HEK293 (cell line): ENCODE measurements around the gene DPP6.

Experiments used
- CTCF ChIP-seq: fragments of 450-650 bp; formaldehyde crosslinking; IDR thresholded peaks from 2 replicates; pipeline ENCODE4 v1.5.1; 2016; ENCODE audit warnings: missing biosample characterization, missing genetic modification characterization
- HOXA7 ChIP-seq: sonication (generic); formaldehyde crosslinking; IDR thresholded peaks from 2 replicates; pipeline ENCODE4 v1.8.1; 2022; ENCODE audit warnings: missing genetic modification reagents, borderline replicate concordance
- REST ChIP-seq: fragments of 450-650 bp; formaldehyde crosslinking; IDR thresholded peaks from 2 replicates; pipeline ENCODE4 v1.5.1; 2016; ENCODE audit warnings: missing biosample characterization, missing genetic modification characterization
- ZNF146 ChIP-seq: fragments of 450-650 bp; formaldehyde crosslinking; IDR thresholded peaks from 2 replicates; pipeline ENCODE4 v1.5.1; 2016; ENCODE audit warnings: missing biosample characterization, missing genetic modification characterization
- ZNF184 ChIP-seq: fragments of 450-650 bp; IDR thresholded peaks from 2 replicates; pipeline ENCODE4 v1.5.1; 2018; ENCODE audit warnings: missing biosample characterization, mild to moderate bottlenecking, missing genetic modification characterization
- ZNF274 ChIP-seq, 2 experiments: fragments of 200-500 bp in 1 of 2; fragments of 450-650 bp in 1 of 2; sonication (Bioruptor generic) in 1 of 2; formaldehyde crosslinking in 1 of 2; IDR thresholded peaks; 2 replicates each; pipeline versions ENCODE4 v1.5.1 to v1.6.1; 2014 to 2016; ENCODE audit warnings: borderline replicate concordance in 1 of 2, inconsistent platforms in 1 of 2, low read length in 1 of 2, missing biosample characterization in 1 of 2, missing genetic modification characterization in 1 of 2
- ZNF626 ChIP-seq: fragments of 450-650 bp; sonication (Bioruptor Pico); formaldehyde crosslinking; IDR thresholded peaks from 2 replicates; pipeline ENCODE4 v1.5.1; 2018; ENCODE audit warnings: missing biosample characterization, missing genetic modification characterization, inconsistent platforms
- ZNF639 ChIP-seq: fragments of 450-650 bp; formaldehyde crosslinking; IDR thresholded peaks from 2 replicates; pipeline ENCODE4 v1.5.1; 2016; ENCODE audit warnings: missing biosample characterization, missing genetic modification characterization
- ZNF670 ChIP-seq: fragments of 450-650 bp; formaldehyde crosslinking; IDR thresholded peaks from 2 replicates; pipeline ENCODE4 v1.5.1; 2016; ENCODE audit warnings: missing biosample characterization, missing genetic modification characterization, low read depth
- ZNF701 ChIP-seq: fragments of 450-650 bp; formaldehyde crosslinking; IDR thresholded peaks from 2 replicates; pipeline ENCODE4 v1.5.1; 2016; ENCODE audit warnings: missing biosample characterization, missing genetic modification characterization
- TF ChIP-seq, protein P1 (sequence below): fragments of 450-650 bp; formaldehyde crosslinking; IDR thresholded peaks from 2 replicates; pipeline ENCODE4 v1.5.1; 2016; ENCODE audit warnings: missing biosample characterization, missing genetic modification characterization

GRCh38 chr7:154646126-154647013, 594.2 kb downstream of the DPP6 start:
- TF ChIP-seq REST (no peak), ZNF146 (no peak), ZNF274 (IDR thresholded peaks at IDR 0.05; ENCODE audit: low read length) (no peak), ZNF274 (tag by site-specific recombination; IDR thresholded peaks at IDR 0.05; ENCODE audit: borderline replicate concordance) (no peak), ZNF626 (tag by site-specific recombination) (no peak), ZNF184 (tag by site-specific recombination) (no peak), CTCF (no peak), ZNF670 (tag by site-specific recombination) (no peak), ZNF701 (tag by site-specific recombination) (no peak), ZNF639 (tag by site-specific recombination) (no peak), HOXA7 (CRISPR knock-in tag) (no peak)
- TF ChIP-seq, protein P1, sequence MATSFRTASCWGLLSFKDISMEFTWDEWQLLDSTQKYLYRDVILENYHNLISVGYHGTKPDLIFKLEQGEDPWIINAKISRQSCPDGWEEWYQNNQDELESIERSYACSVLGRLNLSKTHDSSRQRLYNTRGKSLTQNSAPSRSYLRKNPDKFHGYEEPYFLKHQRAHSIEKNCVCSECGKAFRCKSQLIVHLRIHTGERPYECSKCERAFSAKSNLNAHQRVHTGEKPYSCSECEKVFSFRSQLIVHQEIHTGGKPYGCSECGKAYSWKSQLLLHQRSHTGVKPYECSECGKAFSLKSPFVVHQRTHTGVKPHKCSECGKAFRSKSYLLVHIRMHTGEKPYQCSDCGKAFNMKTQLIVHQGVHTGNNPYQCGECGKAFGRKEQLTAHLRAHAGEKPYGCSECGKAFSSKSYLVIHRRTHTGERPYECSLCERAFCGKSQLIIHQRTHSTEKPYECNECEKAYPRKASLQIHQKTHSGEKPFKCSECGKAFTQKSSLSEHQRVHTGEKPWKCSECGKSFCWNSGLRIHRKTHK = no peak
